ENCODE measurements around the gene ELMO2.

Gene ELMO2

DNA sequence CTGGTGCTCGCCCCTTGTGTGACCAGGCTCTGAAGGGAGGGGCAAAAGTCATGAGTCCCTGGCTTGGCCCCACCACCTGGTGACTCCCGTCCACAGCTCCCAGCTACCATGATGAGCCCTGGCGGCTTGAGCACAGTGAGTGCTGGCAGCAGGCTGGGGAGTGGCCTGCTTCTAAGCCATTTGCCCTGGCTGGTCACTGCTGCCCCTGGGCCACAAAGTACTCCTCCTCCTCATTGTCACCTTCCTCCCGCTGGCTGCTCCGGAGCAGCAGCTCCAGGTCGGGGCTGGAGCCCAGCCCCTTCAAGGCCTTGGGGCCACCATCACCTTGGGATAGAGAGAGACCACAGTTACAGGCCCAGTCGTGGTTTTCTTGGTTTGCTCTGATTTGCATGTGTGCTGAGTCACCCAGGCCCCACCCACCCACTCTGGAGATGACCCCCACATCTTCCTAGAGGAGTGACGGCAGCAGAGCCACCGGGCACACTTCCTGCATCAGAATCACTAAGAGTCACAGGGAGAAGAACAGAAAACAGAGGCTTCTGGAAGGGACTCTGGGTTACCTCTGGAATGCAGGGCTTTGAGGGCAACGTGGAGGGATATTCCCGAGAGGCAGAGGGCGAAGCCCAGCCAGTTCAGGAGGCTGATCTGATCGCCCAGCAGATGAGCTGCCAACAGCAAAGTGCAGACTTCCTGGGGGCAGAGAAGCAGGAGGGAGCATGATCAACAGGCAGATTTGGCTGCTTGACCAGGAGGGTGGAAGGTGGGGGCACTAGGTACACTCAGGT, 56.0 kb downstream of the ELMO2 start:
- DNase-seq (ENCODE audit: low read depth) = peak; percentile 57

DNA sequence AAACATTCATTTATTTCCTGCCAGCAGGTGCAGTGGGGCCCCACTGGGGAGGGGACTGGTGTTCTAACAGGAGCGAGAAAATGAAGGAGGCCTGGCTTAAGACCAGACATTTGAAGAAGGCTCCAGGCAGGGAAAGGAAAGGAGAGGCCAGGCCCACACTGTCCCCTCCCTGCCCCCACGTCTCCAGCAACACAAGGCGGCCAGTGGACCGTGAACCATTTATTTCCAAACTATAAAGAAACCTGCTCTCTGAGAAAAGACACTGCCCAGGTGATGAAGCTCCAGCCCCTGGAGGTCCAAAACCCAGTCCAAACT, 56.7 kb downstream of the ELMO2 start:
- no peak for DNase-seq (ENCODE audit: low read depth)

DNA sequence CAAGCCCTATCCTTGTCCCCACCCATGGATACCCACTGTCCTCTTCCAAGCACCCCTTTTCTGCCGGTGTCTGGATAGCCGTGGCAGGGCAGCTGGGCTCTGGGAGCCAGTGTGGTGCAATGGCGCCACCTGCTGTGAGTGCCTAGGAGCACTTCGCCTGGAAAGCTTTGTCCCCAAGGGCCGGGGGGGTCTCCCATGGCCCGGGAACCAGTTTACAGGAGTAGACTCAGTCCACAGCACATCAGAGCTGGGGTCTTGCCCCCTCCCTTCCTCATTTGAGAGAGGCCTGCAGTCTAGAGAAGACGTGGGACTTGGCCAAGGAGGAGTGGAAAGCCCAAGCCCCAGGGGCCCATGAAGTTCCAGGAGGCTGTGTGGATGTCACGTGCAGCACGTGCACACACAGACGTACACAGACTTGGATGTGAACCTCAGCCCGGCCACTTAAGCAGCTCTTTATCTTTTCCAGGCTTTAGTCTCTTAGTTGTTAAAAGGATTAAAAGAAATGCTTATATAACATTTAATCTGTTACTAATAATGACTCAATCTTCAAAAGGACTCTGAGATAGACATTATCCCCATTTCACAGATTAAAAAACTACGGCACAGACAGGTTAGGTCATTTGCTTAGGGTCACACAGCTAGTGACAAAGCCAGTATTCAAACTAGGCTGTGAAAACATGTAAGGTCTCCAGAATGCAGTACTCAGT, 57.2 kb downstream of the ELMO2 start:
- no peak for DNase-seq (ENCODE audit: low read depth)

DNA sequence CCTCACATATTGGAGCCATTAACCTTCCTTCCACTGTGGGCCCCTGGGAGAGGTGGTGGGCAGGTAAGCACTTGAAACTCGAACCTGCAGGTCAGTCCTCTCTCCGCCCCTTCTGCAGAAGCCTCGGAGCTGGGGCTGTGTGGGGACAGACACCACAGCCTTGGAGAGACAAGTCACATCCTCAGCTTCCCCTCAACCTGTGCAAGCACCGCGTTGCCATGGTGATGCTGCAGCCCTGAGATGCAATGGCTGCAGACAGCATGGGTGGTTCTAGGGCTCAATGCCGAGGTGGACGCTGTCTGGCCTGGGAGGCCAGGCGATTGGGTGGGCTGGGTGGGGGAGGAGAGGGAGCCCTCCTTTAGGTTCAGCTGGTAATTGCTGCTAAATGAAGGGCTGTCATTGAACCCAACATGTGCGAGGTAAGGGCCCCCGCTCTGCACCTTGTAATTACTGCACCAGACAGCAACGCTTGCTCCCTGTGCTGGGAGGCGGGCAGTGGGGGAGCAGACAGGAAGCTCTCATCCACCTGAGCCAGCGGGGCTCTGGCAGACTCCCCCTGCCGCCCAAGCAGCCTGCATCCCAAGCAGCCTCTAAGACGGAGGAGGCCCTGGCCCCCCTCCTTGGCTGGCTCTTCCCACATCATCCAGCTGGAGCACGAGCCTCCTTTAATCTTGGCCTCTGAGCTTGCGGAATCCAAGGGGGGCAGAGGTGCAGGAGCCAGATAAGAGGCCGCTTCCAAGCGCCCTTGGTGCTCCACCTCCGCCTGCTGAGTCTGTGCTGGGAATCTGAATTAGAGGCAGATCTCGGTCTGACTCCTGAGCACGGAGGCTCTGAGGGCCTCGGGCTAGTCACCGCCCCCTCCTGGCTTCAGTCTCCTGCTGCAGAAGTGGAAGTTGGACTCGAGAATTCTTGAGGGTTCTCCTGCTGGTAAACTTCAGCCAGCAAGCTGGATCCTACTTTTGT, 58.3 kb downstream of the ELMO2 start:
- no peak for DNase-seq (ENCODE audit: low read depth)

DNA sequence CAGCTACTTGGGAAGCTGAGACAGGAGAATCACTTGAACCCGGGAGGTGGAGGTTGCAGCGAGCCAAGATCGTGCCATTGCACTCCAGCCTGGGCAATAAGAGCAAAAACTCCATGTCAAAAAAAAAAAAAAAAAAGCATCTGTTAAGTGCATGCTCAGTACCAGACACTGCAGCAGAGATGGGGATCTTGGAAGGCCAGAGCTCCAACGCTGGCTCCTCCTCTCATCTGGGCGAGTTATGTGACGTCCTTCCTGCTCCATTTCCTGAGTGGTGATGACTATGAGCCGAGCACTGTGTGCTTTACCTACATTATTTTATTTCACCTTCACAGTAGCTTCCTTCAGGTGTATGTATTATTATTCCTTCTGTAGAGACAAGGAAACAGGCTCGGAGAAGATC, 59.6 kb downstream of the ELMO2 start:
- DNase-seq (ENCODE audit: low read depth) = no peak

DNA sequence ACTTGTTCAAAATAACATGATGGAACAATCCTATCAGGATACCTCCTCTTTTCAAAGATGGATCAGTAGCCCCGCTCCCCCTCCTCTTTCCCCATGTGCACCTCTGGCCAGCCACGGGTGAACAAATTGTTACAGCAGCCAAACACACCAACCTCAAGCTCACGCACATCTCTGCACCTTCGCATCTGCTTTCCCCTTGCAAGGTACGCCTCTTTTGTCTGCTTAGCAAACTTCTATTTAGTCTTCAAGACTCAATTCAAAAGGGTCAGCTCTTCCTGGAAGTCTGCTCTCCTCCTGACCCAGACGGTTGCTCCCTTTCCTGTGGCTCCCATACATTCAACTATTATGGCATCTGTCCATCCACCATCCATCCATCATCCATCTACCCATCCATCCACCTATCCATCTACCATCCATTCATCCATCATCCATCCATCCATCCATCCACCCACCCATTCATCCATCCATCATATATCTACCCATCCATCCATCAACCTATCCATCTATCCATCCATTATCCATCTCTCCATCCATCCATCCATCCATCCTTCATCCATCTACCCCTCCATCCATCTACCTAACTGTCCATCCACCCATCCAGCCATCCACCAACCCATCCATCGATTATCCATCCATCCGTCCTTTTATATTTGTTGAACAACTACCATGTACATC, 61.8 kb downstream of the ELMO2 start:
- no peak for DNase-seq (ENCODE audit: low read depth)

DNA sequence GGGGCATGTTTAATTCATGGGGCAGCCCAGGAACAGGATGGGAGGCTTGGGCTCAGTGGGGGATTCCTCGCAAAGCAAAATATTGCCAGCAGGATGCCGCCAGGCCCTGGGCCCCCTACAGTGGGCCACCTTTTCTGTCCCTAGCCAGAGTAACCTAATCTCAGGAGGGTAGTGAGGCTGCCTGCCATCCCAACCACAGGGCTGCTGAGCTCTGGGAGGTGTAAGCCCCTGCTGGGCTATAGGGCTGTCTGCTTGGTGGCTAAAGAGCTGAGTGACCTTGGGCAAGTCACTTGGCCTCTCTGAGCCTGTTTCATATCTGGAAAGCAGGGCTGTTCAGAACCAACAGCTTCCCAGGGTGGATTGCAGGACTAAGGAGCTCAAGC, 62.4 kb downstream of the ELMO2 start:
- DNase-seq (ENCODE audit: low read depth) = no peak

DNA sequence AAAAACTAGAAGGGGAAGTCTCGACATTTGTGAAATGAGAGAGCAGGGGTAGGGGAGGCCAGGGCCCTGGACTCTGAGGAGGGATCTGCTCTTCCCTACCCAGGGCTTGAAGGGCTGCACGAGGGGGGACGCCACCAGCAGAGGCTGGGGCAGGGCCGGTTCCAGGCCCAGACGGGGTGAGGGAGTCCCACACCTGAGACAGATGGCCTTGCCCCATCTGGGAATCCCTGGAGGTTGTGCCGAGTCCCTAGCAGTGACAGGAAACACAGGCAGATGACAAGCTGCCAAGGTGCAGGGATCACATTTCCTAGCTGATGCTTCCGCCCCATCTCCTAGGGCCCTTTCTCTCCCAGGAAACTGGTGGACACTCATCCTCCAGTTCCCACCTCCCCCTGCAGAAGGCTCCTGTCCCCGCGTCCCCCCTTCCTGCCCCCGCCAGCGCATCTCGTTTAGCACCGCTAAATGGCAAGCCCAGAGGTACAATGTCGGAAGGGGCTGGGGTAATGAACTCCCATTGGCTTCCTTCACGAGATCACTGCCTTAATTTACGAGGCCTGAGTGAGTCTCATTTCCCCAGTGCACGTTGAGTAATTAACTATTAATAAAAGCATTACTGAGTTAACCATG, 63.0 kb downstream of the ELMO2 start:
- no peak for DNase-seq (ENCODE audit: low read depth)

DNA sequence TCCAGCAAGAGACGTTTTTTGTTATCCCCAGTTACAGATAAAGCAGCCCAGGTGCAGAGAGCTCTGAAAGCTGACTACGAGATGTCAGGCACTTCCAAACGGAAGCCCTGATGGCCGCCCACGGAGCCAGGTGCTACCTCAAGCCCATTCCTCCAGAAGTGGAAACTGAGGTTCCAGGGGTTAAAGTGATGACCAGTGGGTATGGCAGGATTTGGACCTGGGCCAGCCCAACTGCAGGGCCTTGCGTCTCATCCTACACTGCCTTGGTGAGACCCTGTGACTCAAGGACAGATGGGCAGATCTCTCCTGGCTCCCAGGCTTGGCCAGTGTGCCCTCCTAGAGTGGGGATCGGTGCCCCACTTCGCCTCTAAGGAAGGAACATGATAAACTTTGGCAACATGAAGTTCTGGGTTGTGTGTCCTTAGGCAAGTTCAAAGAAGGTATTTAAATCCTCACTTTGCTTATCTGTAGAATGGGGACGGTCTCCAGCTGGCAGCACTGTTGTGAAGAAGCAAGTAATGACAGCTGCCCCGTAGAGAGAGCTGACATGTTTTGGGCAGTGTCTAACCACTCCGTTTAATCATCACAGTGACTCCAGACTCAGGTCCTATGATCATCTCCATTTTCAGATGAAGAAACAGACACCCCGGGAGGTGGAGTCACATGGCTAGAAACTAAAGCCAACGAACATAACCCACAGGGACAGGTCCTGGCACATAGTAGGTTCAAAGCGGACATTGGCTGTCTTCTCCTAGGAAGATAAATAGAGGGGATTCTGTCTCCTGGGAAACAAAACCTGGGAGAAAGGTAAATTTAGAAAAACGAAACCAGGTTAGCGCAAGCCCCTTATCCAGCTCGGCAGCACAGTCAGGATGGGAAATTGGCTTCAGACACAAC, 63.7 kb downstream of the ELMO2 start:
- DNase-seq (ENCODE audit: low read depth) = no peak

DNA sequence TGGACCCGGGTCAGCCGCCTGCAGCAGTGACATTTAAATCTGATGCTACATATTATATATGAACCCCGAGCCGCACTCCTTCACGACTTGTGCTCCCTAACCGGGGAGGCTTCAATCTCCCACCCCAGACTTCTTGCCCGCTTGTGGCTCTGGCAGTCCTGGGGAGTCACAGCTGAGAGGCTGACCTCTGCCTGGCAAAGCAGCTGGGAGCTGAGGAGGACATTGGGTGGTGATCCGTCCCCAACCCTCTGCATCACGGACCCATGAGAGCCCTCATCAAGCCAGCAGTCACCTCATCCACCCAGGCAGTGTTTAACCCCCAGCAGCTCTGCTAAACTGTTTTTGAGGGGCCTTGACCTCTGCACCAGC, 64.4 kb downstream of the ELMO2 start:
- DNase-seq (ENCODE audit: low read depth) = no peak

DNA sequence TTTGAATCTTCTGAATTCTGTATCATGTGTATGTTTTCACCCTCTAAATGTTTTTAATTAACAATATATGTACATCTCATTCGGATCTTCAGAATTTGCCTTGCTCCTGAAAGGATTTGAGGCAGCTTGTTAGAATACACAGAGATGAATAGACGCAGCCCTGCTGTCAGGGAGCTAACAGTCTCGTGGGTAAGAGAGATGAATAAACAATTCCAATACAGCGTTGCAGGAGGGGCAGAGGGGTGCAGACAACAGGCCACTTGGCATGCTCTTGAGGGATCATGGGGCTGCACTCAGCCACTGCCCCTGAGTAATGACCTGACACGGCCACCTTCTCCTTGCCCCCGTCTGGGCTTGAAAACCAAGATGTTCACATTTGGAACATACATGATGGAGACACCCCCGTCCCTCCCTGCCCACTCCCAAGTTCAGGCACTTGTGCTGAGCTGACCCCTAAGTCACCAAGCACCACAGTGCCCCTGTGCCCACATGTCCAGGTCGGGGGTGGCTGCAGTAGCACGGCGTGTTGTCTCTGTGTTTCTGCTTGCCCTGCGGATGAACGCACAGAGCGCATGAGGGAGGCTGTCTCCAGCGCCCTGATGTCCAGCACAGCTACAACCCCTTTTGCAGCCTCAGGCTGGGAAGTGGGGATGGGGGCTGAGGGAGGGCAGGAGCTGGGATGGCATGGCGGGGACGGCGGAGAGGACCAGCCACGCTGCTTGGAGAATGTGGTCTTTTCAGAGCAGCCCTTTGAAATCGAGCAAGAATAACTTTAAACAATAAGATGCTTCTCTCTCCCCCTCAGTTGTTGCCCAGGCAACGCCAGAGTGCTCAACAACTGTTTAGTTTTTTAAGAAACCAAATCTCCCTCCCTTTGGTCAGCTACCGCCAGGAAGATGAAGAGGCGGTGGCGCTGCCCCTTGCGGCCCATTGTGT, 65.1 kb downstream of the ELMO2 start:
- DNase-seq (ENCODE audit: low read depth) = no peak

DNA sequence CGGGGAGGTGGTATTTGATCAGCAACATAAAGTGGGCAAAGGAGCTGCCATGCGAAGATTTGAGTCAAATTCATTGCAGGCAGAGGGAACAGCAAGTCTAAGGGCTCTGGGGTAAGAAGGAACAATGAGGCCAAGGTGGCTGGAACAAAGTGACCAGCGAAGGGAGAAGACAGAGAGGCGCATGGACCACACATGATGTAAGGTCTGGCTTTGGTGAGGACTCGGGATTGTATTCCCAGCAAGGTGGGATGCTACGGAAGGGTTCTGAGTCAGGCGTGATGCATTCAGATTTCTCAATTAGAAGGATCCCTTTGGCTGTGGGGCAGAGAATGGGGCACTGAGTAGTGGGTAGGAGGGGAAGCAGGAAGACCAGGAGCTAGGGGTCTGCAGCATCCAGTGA, 67.4 kb downstream of the ELMO2 start:
- no peak for DNase-seq (ENCODE audit: low read depth)

DNA sequence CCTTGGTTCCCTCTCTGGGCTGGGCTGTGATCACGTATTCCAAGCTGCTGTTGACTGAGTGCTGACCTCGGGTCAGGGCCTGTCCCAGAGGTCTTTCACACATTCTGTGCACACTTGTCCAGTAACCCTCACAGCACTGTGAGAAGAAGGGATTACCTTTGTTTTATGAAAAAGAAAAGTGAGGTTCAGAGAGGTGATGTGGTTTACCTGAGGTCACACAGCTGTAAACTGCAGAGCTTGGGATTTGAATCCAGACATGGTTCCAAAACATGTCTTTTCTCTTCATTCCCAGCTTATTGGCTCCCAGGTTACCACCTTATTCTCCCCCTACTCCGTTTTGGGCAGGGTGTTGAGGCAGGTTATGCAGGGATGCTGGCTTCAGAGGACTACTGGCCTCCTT, 69.7 kb downstream of the ELMO2 start:
- no peak for DNase-seq (ENCODE audit: low read depth)

DNA sequence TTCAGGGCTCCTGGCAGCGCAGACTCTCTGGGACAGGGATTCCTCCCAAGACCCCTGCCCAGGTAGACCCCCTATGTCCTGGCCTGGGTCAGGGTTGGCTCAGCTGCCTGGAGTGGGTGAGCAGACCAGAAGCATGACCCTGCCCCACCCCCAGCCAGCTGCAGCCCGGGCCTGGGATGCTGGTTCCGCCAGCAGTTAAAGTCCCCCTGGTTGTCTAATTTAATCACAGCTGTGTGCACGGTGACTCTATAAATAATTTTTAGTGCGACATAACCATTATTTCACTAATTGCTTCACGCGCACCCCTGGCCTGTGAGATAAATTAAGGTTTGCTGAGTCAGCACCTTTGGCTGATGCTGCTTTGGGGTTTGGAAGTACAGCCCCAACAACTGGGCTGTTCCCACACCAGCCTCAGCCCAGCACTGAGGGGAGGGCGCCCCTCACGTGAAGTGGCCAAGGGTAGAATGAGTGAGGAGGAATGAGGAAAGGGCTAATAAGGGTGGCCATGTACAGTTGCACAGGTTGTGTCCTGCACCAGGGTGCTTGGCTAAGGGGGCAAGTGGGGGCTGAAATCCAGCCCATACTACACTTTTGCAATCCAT, 72.0 kb downstream of the ELMO2 start:
- DNase-seq (ENCODE audit: low read depth) = no peak

DNA sequence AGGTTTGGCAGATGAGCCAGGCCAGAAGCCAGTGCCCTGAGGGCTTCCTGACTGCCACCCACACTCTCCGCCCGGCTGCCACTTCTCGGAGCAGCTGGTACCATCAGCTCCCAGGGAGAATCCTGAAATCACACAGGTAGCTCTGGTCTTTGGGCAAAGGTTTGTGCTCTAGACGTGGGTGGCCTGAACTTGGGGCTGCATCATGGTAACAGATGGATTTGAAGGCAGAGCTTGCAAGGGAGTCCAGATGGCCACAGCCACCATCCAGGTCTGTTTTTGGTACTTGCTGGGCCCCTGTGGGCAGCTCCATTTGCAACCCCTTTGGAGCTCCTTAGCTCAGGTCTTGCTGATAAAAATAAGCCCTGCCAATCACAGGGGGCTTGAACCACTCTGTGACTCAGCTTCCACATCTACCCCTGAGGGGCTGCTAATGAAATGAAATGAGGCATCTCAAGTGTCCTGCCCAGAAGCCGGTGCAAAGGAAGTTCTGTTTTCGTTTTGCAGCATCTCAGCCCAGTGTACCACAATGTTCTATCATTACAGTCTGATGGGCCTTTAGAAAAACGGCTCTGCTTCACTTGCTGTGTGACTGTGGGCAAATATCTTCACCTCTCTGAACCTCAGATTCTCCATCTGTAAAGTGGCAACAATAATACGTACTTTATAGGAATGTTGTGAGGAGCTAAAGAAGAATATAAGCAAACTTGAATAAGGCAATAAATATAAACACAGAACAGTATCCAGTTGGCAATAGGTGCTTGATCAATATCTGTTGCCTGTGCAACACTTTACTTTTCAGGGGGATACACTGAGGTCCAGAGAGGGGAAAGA, 73.0 kb downstream of the ELMO2 start:
- no peak for DNase-seq (ENCODE audit: low read depth)

DNA sequence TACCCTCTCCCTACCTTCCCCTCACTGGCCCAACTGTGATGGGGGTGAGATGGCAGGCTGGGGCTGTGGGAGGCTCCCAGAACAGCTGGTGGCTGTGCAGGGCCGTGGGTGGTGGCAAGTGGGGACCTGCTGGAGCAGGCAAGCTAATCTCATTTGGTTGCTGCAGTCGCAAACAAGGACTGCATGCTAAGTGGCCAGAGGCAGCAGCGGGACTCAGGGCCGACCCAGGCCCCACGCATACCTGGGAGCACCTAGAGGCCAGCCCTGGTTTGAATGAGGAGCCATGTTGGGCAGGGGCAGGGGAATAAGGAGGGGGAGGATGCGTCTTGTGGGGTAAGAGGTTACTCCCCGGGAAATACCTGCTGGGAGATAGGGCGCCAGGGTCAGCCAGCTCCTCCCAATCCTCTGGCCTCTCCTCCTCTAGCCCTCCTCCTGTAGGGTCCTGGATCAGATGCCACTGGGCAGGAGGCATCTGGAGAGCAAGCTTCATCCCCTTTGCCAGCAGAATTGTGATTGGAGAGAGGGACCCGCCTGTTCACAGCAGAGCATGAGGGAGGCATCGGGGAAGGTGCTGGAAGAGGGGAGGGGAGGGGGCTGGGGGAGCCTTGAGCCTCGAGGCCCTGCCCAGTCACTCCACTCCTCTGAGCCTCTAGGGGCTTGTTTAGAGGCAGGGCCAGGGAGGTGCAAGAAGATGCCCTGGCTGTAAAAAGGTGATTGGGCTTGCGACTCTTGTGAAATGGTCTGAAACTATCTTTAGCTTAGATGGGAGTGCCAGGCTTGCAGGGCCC, 73.8 kb downstream of the ELMO2 start:
- no peak for DNase-seq (ENCODE audit: low read depth)

DNA sequence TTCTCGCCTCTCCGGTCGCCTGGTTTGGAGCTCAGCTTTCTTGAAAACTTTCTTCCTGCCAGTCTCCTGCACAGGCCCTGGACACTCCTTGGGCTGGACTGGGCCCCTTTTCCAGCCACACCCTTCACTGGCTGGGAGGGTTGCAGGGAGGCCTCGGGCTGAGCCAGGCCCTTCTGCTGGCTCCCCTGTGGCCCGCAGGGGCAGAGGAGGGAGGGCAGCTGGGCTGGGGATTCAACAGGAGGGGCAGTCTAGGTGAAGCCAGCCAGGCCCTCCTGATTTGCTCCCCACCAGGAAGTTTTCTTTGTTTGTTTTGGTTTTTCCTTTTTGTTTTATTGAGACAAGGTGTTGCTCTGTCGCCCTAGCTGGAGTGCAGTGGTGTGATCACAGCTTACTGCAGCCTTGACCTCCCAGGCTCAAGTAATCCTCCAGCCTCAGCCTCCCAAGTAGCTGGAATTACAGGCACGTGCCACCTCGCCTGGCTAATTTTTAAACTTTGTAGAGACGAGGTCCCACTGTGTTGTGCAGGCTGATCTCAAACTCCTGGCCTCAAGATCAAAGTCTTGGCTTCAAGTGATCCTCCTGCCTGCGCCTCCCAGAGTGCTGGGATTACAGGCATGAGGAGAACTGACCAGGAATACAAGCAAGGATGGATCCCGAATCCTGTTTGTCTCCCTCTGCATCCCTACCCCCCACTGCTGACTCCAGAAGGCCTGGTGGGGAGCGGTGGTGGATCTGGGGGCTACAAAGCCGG, 74.6 kb downstream of the ELMO2 start:
- no peak for DNase-seq (ENCODE audit: low read depth)
